ENCODE results near the gene RNF187.
A peak's percentile ranks its signal among the peaks of the same experiment; 100 is the strongest.
"Not testable (repeated sequence)": the region's sequence is repeated elsewhere in the genome, so short reads cannot be mapped to it uniquely, and the experiment has no call there.

The RNF187 gene

DNA sequence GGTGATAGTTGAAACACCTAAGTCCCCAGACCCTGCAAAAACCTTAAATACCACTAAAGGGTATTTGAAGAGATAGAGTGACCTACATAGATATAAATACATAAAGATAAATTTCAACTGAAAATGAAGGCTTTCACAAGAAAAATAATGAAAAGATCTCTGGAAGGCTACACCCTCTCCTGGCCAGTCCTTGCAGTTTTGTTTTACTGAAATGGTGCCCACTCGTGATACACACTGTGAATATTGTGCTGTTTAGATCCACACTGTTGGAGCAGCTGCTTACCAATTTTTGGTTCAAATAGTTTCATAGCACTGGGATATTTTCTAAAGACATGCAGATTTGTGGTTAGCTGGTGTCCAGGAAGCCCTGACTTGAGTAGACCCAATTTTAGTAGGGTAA, 31.5 kb upstream of the RNF187 start:
- Mint-ChIP-seq H3K27me3 (no peaks in the 10 kb centered on the region), H3K36me3 (ENCODE audit: low read depth) (peaks cover 38% of the 10 kb centered on the region), H3K4me3 (peak overlapping the region; percentile 100), H3K4me1 (ENCODE audit: low read depth) (peaks cover 37% of the 10 kb centered on the region), H3K9me3 (no peaks in the 10 kb centered on the region), H3K27ac (no peak overlapping the region)
- DNase-seq: no peak

DNA sequence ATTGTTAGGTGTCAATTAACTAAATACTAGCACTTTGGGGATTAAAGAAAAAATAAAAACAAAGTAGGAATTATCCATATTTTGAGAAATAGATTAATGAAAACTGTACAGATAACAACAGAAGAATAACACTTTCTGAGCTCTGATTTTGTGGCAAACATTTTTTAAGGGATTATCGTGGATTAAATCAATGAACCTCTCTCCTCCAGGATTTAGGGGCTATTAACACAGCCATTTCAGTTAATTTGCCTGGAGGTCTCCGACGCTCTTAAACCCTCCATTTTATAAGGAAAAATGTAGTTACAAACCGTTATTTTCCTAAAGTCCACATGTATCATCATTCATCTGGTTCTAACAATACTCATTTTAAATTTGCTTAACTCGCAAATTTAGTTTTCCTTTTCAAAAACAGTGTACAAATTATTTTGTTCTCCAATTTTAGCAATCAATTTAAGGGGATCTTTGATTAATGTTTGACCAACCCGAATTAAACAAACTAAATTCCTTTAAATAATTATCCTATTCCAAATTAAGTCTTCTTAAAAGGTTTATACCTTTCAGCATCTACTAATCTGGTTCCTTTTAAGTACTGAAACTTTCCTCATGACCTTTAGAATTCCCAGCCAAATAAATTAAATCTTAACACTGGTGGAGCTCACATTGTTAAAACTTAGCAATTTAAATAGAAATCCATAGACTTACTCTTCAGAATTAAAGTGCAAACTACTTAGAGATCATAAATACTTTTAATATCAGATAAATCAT, 30.7 kb upstream of the RNF187 start:
- DNase-seq: no peak
- peaks cover 40% of the 10 kb centered on the region for H3K4me1 Mint-ChIP-seq (ENCODE audit: low read depth)
- peak overlapping the region; percentile 100 for H3K4me3 Mint-ChIP-seq
- H3K36me3 Mint-ChIP-seq (ENCODE audit: low read depth): peaks cover 38% of the 10 kb centered on the region
- no peaks in the 10 kb centered on the region for H3K9me3 Mint-ChIP-seq
- H3K27ac Mint-ChIP-seq: peak overlapping the region; percentile 99
- H3K27me3 Mint-ChIP-seq: no peaks in the 10 kb centered on the region

GRCh38 chr1:228457017-228457395, 30.2 kb upstream of the RNF187 start:
- Mint-ChIP-seq H3K36me3 (ENCODE audit: low read depth) (peaks cover 38% of the 10 kb centered on the region), H3K4me3 (peak overlapping the region; percentile 100), H3K9me3 (no peaks in the 10 kb centered on the region), H3K4me1 (ENCODE audit: low read depth) (peaks cover 43% of the 10 kb centered on the region), H3K27ac (peak overlapping the region; percentile 99), H3K27me3 (no peaks in the 10 kb centered on the region)
- DNase-seq: no peak

DNA sequence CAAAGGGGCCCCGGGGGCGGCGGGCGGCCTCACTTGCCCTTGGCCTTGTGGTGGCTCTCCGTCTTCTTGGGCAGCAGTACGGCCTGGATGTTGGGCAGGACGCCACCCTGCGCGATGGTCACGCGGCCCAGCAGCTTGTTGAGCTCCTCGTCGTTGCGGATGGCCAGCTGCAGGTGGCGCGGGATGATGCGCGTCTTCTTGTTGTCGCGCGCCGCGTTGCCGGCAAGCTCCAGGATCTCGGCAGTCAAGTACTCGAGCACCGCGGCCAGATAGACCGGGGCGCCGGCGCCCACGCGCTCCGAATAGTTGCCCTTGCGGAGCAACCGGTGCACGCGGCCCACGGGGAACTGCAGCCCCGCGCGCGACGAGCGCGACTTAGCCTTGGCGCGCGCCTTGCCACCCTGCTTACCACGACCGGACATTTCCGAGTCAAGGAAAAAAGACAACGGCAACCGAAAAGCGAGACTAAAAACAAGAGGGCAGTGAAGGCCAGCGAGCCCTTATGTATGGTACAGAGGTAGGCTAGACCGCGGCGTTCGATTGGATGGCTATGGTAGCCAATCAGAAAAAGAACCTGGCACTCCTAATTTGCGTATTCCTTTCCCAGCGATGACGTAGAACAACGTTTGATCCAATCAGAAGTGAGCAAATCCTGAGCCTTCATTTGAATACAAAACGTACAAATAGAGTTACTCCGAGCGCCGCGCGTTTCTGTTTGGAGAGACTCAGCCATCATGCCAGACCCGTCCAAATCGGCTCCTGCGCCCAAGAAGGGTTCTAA, 29.6 kb upstream of the RNF187 start:
- peaks cover 47% of the 10 kb centered on the region for H3K4me1 Mint-ChIP-seq (ENCODE audit: low read depth)
- H3K27ac Mint-ChIP-seq: peak overlapping the region; percentile 99
- peaks cover 38% of the 10 kb centered on the region for H3K36me3 Mint-ChIP-seq (ENCODE audit: low read depth)
- H3K4me3 Mint-ChIP-seq: peak overlapping the region; percentile 100
- no peaks in the 10 kb centered on the region for H3K9me3 Mint-ChIP-seq
- DNase-seq: peak; percentile 89
- H3K27me3 Mint-ChIP-seq: no peaks in the 10 kb centered on the region

GRCh38 chr1:228459091-228459993, 27.8 kb upstream of the RNF187 start:
- Mint-ChIP-seq H3K36me3 (ENCODE audit: low read depth) (peaks cover 30% of the 10 kb centered on the region), H3K4me1 (ENCODE audit: low read depth) (peaks cover 56% of the 10 kb centered on the region), H3K27ac (peak overlapping the region; percentile 99), H3K9me3 (no peaks in the 10 kb centered on the region), H3K4me3 (peak overlapping the region; percentile 100), H3K27me3 (no peaks in the 10 kb centered on the region)
- peak; percentile 71 for DNase-seq

GRCh38 chr1:228460821-228461220, 26.4 kb upstream of the RNF187 start:
- DNase-seq: no peak
- peaks cover 62% of the 10 kb centered on the region for H3K4me1 Mint-ChIP-seq (ENCODE audit: low read depth)
- H3K27ac Mint-ChIP-seq: no peak overlapping the region
- peaks cover 23% of the 10 kb centered on the region for H3K36me3 Mint-ChIP-seq (ENCODE audit: low read depth)
- H3K27me3 Mint-ChIP-seq: no peaks in the 10 kb centered on the region
- peak overlapping the region; percentile 41 for H3K4me3 Mint-ChIP-seq
- H3K9me3 Mint-ChIP-seq: no peaks in the 10 kb centered on the region

DNA sequence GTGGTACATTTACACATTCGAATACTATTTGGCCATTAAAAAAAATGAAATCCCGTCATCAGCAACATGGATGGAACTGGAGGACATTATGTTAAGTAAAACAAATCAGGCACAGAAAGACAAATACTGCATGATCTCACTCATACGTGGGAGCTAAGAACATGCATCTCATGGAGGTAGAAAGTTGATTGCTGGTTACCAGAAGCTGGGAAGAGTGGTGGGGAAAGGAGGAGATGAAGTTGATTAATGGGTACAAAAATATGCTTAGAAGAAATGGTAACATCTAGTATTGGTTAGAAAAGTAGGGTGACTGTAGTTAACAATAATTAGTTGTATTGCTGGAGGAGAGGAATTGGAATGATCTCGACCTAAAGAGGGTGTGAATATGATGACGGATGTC, 24.6 kb upstream of the RNF187 start:
- no peak for DNase-seq
- peak overlapping the region; percentile 93 for H3K27ac Mint-ChIP-seq
- H3K36me3 Mint-ChIP-seq (ENCODE audit: low read depth): peaks cover 13% of the 10 kb centered on the region
- H3K27me3 Mint-ChIP-seq: no peaks in the 10 kb centered on the region
- peaks cover 64% of the 10 kb centered on the region for H3K4me1 Mint-ChIP-seq (ENCODE audit: low read depth)
- no peaks in the 10 kb centered on the region for H3K9me3 Mint-ChIP-seq
- peak overlapping the region; percentile 88 for H3K4me3 Mint-ChIP-seq

GRCh38 chr1:228463009-228463558, 24.1 kb upstream of the RNF187 start:
- no peaks in the 10 kb centered on the region for H3K27me3 Mint-ChIP-seq
- peaks cover 62% of the 10 kb centered on the region for H3K4me1 Mint-ChIP-seq (ENCODE audit: low read depth)
- no peaks in the 10 kb centered on the region for H3K9me3 Mint-ChIP-seq
- peak overlapping the region; percentile 93 for H3K27ac Mint-ChIP-seq
- H3K36me3 Mint-ChIP-seq (ENCODE audit: low read depth): peaks cover 12% of the 10 kb centered on the region
- no peak for DNase-seq
- H3K4me3 Mint-ChIP-seq: peak overlapping the region; percentile 88

GRCh38 chr1:228463559-228464455, 23.4 kb upstream of the RNF187 start:
- Mint-ChIP-seq H3K27ac (peak overlapping the region; percentile 93), H3K4me3 (peak overlapping the region; percentile 88), H3K27me3 (peaks cover 3% of the 10 kb centered on the region), H3K4me1 (ENCODE audit: low read depth) (peaks cover 57% of the 10 kb centered on the region), H3K9me3 (no peaks in the 10 kb centered on the region), H3K36me3 (ENCODE audit: low read depth) (peaks cover 8% of the 10 kb centered on the region)
- peak; percentile 72 for DNase-seq

GRCh38 chr1:228464487-228464983, 22.6 kb upstream of the RNF187 start:
- peaks cover 8% of the 10 kb centered on the region for H3K27me3 Mint-ChIP-seq
- peaks cover 52% of the 10 kb centered on the region for H3K4me1 Mint-ChIP-seq (ENCODE audit: low read depth)
- peak overlapping the region; percentile 88 for H3K4me3 Mint-ChIP-seq

DNA sequence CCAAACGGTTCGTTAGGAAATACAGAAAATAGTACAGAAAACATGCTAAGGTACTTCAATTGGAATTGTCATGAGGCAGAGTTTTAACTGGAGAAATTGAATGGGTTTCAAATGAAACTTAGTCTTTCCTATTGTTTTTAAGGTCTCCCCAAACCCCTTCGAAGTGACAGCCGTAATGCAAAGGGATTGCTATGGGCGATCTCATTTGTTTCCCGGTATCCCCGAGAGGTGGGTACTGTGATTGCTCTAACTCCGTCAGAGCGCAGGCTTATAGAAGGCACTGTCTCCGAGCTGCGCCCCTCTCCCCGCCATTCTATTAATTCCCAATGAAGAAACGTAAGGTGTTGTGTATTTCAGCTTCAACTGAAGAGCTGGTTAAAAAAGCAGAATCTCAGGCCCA, 22.0 kb upstream of the RNF187 start:
- Mint-ChIP-seq H3K4me1 (ENCODE audit: low read depth) (peaks cover 50% of the 10 kb centered on the region), H3K9me3 (no peaks in the 10 kb centered on the region), H3K36me3 (ENCODE audit: low read depth) (peaks cover 5% of the 10 kb centered on the region), H3K27ac (peak overlapping the region; percentile 93), H3K4me3 (peak overlapping the region; percentile 88), H3K27me3 (peaks cover 12% of the 10 kb centered on the region)
- DNase-seq: no peak

More at GRCh38 chr1:228464487-228464983, 22.6 kb upstream of the RNF187 start:
- DNase-seq: peak; percentile 86
- H3K36me3 Mint-ChIP-seq (ENCODE audit: low read depth): peaks cover 5% of the 10 kb centered on the region
- H3K27ac Mint-ChIP-seq: peak overlapping the region; percentile 93
- H3K9me3 Mint-ChIP-seq: no peaks in the 10 kb centered on the region

DNA sequence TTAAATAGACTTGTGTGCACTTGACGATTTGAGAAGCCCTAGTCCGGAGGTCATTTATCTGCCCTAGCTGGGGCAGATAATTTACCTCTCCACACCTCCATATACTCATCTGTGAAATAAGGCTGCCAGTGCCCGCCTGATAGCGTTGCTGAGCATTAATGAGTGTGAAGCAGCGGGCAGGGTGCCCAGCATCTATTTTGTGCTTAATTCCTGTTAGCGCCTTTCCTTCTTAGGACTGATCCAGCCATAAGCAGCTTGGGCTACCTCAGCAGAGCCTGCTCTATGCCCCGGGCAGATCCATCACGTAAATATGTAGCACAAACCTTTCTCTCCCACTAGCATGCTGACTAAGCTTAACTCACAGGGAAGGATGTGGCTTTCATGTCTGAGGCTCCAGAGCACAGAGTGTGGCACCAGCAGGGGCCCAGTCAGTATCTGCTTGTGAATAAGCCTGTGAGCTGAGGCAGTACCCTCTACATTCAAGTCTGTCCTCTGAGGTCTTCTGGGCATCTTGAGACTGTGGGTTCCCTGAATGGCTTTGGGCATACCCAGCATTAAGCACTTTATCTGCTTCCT, 21.5 kb upstream of the RNF187 start:
- Mint-ChIP-seq H3K4me1 (ENCODE audit: low read depth) (peaks cover 48% of the 10 kb centered on the region), H3K27me3 (peaks cover 14% of the 10 kb centered on the region), H3K27ac (peak overlapping the region; percentile 18), H3K9me3 (no peaks in the 10 kb centered on the region), H3K4me3 (peak overlapping the region; percentile 88), H3K36me3 (ENCODE audit: low read depth) (peaks cover 5% of the 10 kb centered on the region)
- DNase-seq: no peak

- peaks cover 46% of the 10 kb centered on the region for H3K4me1 Mint-ChIP-seq (ENCODE audit: low read depth)
- H3K27me3 Mint-ChIP-seq: peaks cover 29% of the 10 kb centered on the region
- DNase-seq; H3K27ac Mint-ChIP-seq; H3K36me3 Mint-ChIP-seq (ENCODE audit: low read depth); H3K9me3 Mint-ChIP-seq; H3K4me3 Mint-ChIP-seq: not testable (repeated sequence)
Measured at GRCh38 chr1:228468188-228468587, 19.0 kb upstream of the RNF187 start.

Data from activated T-cell treated with anti-CD3 and anti-CD28 coated beads, Interleukin-2, amount 50 U/mL, for 24 hours (primary cell).